Type B pancreatic cell (in vitro differentiated cells): ENCODE data around the gene LYPD3. TPM values are rescaled to one million over a fixed set of nuclear protein-coding genes. Genes with fewer than 3 reads are reported as not detected.

Experiments used
- DNase-seq: peaks from one replicate; pipeline ENCODE4 v3.0.0; 2021; ENCODE audit warnings: mixed read lengths; ENCODE audit not compliant: unreplicated experiment; ENCODE audit errors: extremely low spot score
- H3K27ac Mint-ChIP-seq: 2 replicates; pipeline ENCODE4 v1.8.0; 2021; ENCODE audit warnings: mild to moderate bottlenecking, mixed read lengths
- H3K27me3 Mint-ChIP-seq: 2 replicates; pipeline ENCODE4 v1.8.0; 2021; ENCODE audit warnings: mixed read lengths
- H3K36me3 Mint-ChIP-seq: 2 replicates; pipeline ENCODE4 v1.8.0; 2021; ENCODE audit warnings: mixed read lengths
- H3K4me1 Mint-ChIP-seq: one replicate; pipeline ENCODE4 v1.8.0; 2021; ENCODE audit warnings: mixed read lengths; ENCODE audit not compliant: unreplicated experiment
- H3K4me3 Mint-ChIP-seq: 2 replicates; pipeline ENCODE4 v1.8.0; 2021; ENCODE audit warnings: mild to moderate bottlenecking, mixed read lengths
- H3K9me3 Mint-ChIP-seq: 2 replicates; pipeline ENCODE4 v1.8.0; 2021; ENCODE audit warnings: mixed read lengths
- total RNA-seq: library from RNA; stranded (reverse); gene quantifications from 2 replicates; pipeline ENCODE4 v1.2.1, GENCODE V29; 2021; ENCODE audit warnings: low replicate concordance
- TF ChIP-seq, protein P1 (sequence below): fragments of 200-600 bp; sonication (generic); conservative IDR thresholded peaks from 2 replicates; pipeline ENCODE4 v1.5.0; 2021; ENCODE audit warnings: antibody characterized with exemption, mild to moderate bottlenecking

LYPD3 gene
- total RNA-seq, 1 donor from 2014 or later, result 13.3 TPM

DNA sequence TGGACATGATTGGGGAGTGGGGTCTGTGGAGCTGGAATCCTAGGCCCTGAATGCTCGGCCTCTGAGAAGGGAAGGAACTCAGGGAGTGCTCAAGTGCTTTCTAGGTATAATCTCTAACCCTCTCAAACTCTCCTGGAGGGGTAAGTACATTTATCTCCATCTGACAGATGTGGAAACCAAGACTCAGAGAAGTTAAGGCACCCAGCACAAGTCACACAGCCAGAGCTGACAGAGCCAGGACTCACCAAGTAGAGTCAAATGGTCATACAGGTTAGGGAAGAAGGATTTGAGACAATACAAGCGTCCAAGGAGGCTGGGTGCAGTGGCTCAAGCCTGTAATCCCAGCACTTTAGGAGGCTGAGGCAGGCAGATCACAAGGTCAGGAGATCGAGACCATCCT, 12.9 kb upstream of the LYPD3 start:
- H3K27me3 Mint-ChIP-seq, result no peaks in the 10 kb centered on the region
- no peak for DNase-seq
- TF ChIP-seq, protein P1, sequence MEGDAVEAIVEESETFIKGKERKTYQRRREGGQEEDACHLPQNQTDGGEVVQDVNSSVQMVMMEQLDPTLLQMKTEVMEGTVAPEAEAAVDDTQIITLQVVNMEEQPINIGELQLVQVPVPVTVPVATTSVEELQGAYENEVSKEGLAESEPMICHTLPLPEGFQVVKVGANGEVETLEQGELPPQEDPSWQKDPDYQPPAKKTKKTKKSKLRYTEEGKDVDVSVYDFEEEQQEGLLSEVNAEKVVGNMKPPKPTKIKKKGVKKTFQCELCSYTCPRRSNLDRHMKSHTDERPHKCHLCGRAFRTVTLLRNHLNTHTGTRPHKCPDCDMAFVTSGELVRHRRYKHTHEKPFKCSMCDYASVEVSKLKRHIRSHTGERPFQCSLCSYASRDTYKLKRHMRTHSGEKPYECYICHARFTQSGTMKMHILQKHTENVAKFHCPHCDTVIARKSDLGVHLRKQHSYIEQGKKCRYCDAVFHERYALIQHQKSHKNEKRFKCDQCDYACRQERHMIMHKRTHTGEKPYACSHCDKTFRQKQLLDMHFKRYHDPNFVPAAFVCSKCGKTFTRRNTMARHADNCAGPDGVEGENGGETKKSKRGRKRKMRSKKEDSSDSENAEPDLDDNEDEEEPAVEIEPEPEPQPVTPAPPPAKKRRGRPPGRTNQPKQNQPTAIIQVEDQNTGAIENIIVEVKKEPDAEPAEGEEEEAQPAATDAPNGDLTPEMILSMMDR, result no peak
- H3K4me3 Mint-ChIP-seq, result no peak overlapping the region
- H3K36me3 Mint-ChIP-seq, result peaks cover 10% of the 10 kb centered on the region
- H3K4me1 Mint-ChIP-seq, result peaks cover 13% of the 10 kb centered on the region
- H3K27ac Mint-ChIP-seq, result no peak overlapping the region
- H3K9me3 Mint-ChIP-seq, result peaks cover 3% of the 10 kb centered on the region

DNA sequence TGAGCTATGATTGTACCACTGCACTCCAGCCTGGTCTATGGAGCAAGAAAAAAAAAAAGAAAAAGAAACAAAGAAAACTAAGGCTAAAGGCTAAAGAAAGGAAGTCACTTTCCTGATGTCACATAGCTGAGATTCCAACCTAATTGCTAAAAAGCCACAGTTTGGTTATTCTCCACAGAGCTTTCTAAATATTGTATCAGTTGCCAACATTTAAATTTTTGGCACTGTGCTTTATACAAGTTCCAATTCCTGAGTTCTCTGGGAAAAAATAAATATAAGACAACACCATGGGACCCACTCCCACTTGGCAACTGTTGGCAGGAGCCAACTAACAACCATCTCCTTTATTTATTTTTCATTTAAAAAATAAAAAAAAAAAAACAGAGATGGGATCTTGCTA, 11.2 kb upstream of the LYPD3 start:
- peak overlapping the region; percentile 94 for H3K27ac Mint-ChIP-seq
- peaks cover 10% of the 10 kb centered on the region for H3K36me3 Mint-ChIP-seq
- no peaks in the 10 kb centered on the region for H3K27me3 Mint-ChIP-seq
- no peak for DNase-seq
- H3K4me1 Mint-ChIP-seq, result peaks cover 13% of the 10 kb centered on the region
- no peak overlapping the region for H3K4me3 Mint-ChIP-seq
- TF ChIP-seq, protein P1, result no peak
- H3K9me3 Mint-ChIP-seq, result peaks cover 3% of the 10 kb centered on the region

DNA sequence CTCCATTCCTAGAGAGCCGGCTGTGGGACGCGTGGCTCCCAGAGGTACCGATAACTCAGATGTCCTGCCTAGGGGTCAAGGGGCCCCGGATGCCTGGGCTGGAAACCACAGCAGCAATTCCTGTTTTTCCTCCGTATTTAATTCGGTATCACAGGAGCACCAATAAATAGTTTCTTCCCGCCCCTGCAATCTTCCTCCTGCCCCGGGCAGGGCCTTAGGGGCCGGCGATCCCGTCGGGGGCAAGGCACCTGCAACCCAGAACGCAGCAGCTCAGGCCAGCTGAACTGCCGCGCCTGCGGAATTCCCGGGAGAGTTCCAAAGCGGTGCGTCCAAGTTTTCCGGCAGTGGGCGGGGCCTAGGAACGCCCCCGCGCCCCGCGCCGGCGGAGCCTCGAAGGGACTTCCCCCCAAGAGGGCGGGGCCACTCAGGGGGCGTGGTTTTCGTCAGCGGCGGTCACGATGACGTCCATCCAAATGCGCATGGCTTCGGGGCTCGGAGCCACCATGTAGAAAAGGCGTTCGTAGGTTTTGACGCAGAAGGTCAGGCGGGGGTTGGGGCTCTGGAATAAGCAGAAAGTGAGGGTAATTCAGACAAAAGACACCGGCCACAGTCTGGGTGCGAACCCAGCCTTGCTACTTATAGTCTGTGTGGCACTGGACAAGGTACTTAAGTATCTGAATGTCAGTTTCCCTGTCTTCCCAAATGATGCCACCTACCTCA, 9.7 kb upstream of the LYPD3 start:
- H3K4me3 Mint-ChIP-seq, result peak overlapping the region; percentile 85

DNA sequence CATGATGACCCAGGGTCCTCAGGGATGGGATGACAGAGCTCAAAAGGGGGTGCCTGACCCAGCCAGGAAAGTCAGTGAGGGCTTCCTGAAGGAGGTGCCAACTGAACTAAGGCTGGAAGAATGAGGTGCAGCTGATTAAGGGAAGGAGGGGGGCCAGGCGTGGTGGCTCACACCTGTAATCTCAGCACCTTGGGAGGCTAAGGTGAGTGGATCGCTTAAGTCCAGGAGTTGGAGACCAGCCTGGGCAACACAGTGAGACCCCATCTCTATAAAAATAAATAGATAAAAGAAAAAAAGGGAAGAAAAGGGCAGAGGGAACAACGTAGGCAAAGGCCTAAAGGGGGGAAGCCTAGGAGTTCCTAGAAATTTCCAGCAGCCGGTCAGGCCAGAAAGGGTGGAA, 9.1 kb upstream of the LYPD3 start:
- peaks cover 10% of the 10 kb centered on the region for H3K36me3 Mint-ChIP-seq
- H3K27me3 Mint-ChIP-seq, result no peaks in the 10 kb centered on the region
- H3K4me3 Mint-ChIP-seq, result peak overlapping the region; percentile 15
- H3K27ac Mint-ChIP-seq, result peak overlapping the region; percentile 94
- peaks cover 3% of the 10 kb centered on the region for H3K9me3 Mint-ChIP-seq
- no peak for DNase-seq
- TF ChIP-seq, protein P1, result no peak
- H3K4me1 Mint-ChIP-seq, result peaks cover 13% of the 10 kb centered on the region

More for the DNA sequence above, 9.7 kb upstream of the LYPD3 start:
- Mint-ChIP-seq H3K27ac (peak overlapping the region; percentile 94), H3K27me3 (no peaks in the 10 kb centered on the region), H3K36me3 (peaks cover 10% of the 10 kb centered on the region), H3K9me3 (peaks cover 3% of the 10 kb centered on the region), H3K4me1 (peaks cover 13% of the 10 kb centered on the region)
- TF ChIP-seq, protein P1, result no peak
- DNase-seq, result peak; percentile 97

DNA sequence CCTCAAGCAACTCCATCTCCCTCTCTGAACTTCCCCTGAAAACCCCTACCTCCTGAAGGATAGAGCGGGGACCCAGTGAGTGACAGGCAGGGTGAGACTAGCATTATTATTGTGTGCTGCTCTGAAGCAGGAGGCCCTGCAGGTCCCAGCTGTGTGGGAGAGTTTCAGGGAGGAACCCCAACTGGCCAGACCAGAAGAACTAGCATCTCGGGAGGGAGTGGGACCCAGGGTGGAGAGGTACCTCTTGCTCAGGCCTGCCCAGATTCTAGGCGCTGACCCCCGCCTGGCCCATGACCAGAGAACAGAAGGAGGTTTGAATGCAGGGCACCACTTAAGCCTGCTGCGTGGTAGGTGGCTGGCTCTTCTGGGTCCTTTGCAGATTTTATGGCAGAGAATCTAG, 5.7 kb upstream of the LYPD3 start:
- Mint-ChIP-seq H3K4me3 (peak overlapping the region; percentile 60), H3K27me3 (no peaks in the 10 kb centered on the region)
- TF ChIP-seq, protein P1, result no peak

More for the DNA sequence above, 5.7 kb upstream of the LYPD3 start:
- Mint-ChIP-seq H3K4me1 (peaks cover 17% of the 10 kb centered on the region), H3K9me3 (peaks cover 3% of the 10 kb centered on the region), H3K36me3 (peaks cover 4% of the 10 kb centered on the region), H3K27ac (peak overlapping the region; percentile 94)
- no peak for DNase-seq
